T-helper 2 cell (primary cell): ENCODE measurements around the gene ATP13A2.
A peak's percentile ranks its signal among the peaks of the same experiment; 100 is the strongest.
"Not testable (repeated sequence)": the region's sequence is repeated elsewhere in the genome, so short reads cannot be mapped to it uniquely, and the experiment has no call there.

Source experiments
- DNase-seq, 5 experiments: peaks; one replicate each; pipeline versions ENCODE4 v3.0.0 to v3.0.0-alpha.2; 2012 to 2022

The ATP13A2 gene

DNA sequence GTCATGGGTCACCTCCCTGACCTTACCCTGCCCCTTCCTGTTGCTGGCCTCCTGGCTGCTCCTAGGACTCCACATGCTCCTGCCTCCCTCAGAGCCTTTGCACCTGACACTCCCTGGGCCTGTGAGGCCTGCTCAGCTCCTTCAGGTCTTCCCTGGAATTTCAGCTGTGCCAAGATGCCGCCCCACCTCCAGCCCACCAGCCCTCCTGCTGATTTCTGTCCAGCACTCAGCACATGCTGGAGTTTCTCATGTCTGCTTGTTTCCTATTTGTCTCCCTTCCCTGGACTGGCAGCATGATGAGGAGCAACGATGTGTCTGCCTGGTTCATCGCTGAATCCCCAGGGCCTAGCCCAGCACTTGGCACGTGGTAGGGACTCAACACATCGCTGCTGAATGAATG lies 34.4 kb downstream of the ATP13A2 start:
- no peak for DNase-seq

DNA sequence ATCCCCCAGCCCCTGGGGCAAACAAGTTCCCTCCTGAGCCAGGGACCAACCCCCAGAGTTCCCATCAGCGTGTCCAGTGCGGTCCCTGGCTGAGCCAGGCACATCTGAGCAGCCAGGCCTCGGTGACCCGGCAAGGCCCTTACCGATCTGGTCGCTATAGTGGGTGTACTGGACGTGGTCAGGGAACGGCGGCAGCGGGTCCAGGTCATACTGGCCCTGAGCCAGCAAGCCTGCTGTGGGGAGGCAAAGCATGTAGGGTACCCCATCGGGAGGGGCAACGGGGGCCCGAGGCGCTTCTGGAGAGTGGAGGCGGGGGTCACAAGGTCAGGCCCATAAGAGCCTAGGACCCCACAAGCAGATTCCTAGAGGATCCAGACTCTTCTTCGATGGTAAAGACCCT lies 34.8 kb downstream of the ATP13A2 start:
- DNase-seq, result no peak

DNA sequence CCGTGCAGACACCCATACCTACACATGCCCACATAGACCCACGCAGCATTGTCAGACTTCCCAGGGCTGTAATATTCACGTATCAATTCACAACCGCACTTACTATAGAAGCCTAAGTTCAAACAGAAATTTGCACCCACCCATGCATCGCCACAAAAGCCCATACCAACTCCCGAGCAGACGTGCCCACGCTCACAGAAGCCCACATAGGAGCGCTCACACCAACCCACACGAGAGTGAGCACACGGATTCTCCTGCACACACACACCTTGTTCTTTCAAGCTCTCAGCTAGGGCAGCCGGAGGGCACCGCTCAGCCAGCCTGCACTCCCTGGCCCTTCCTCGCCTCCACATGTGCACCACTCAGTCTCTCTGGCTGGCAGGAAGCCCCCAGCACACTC lies 35.9 kb downstream of the ATP13A2 start:
- DNase-seq, result no peak

DNA sequence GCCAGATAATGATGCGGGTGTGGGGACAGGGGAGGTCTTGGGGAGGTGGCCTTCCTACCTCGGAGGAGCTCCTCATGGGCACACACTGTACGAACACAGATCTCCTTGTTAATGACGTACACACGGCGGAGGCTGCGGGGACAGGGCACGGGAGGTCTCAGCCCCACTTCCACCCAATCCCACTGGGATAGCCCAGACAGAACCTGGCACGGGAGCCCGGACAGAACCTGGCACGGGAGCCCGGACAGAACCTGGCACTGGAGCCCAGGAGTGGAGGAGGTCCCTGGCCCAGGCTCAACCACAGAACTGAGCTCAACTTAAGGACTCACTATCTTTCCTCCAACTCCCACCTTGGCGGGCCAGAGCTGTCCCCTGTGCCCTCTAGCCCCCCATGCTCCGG lies 36.5 kb downstream of the ATP13A2 start:
- DNase-seq, result no peak

DNA sequence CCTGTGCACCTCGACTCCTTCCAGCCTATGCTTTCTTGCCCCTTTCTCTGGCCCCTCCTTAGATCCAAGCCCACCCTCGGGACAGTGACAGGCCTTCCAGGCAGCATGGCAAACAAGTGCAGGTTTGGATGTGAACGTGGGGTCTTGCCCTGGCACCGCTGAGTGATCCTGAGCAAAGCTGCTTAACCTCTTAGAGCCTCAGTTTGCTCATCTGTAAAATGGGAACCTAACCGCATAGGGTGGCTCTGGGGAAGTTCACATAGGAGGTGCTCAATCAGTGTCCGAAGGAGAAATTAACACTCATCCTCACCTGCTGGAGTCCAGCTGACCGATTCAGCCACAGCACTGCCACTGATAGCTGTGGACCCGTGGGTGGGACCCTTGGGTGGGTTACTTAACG lies 38.5 kb downstream of the ATP13A2 start:
- DNase-seq, result no peak

DNA sequence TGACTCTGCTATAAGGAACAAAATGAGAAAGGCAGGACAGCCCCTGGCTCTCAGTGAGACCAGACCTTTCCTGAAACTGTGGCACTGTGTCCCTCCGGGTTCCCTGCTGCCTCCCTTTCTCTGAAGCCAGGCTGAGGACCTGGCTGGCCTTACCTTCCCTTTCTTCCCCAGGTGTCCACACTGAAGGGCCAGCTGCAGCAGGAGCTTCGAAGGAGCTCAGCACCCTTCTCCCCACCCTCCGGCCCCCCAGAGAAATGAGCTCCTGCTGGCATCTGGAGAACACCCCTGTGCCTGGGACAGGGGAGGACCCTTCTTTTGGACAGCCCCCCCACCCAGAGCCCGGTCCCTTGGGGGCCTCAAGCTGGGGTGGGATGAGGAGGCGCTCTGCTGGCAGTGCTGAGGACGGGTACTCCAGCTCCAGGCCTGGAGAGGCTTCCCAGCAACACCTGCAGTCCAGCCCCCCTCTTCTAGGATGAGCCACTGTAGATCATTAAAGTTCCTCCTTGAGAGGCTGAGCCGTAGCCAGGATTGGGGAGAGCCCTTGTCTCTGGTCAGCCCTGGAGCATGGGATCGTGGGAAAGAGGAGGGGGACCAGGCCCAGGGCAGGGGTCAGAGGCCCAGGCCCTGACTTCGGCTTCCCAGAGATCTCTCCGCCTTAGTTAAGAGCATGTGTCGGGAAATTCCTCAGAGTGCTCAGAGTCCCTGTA lies 39.4 kb downstream of the ATP13A2 start:
- no peak for DNase-seq

DNA sequence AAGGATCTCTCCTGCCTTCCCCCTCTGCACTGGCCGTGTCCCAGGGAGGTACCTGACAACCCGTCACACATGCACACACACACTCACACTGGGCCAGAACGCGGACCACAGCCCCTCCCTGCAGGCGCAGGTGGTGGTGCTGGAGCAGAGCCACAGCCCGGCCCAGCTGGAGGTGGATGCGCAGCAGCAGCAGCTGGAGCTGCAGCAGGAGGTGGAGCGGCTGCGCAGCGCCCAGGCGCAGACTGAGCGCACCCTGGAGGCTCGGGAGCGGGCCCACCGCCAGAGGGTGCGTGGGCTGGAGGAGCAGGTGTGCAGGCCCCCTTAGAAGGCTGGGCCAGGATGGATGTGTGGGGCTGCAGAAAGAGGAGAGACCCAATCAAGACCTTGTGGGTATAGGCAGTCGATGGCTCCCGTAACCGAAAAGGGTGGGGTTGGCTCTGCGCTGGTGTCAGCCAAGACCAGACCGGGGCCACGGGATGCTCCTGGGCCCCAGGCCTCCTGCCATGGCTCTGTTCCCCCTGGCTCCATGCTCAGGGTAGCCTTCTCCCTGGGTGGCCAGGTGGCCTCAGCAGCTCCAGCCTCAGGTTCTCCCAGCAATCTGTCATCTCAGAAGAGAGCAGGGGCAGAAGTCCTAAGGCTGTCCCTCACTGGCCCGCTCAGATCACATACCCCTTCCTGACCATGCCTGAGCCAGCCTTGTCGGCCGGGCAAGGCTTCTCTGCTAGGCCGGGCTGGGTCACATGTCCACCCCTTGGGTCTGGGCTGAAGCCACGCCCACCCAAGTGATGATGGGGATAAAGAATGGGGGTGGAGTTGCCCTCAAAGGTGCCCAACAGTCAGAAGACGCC lies 40.2 kb downstream of the ATP13A2 start:
- no peak for DNase-seq

DNA sequence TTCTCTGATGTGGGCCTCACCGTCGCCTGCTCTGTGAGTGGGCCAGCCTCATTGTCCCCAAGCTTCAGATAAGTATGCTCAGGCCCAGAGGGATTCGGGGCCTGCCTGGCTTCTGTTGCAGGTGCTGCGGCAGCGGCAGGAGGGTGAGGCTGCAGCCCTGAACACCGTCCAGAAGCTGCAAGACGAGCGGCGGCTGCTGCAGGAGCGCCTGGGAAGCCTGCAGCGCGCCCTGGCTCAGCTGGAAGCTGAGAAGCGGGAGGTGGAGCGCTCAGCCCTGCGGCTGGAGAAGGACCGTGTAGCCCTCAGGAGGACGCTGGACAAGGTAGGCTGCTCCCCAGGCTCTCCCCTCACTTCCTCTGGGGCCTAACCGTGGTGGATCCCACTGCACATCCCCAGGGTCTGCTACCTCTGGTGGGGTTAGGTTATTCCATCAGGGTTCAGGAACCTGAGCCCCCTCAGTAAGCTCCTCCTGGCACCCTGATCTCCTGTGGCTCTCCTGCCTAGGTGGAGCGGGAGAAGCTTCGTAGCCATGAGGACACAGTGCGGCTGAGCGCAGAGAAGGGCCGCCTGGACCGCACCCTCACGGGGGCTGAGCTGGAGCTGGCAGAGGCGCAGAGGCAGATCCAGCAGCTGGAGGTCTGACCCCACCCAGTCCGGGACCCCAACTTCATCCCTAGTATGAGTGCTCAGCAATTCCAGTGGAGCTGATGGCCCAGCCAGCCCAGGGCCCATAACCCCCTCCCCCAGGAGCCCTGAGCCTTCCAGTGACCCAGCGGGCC lies 41.4 kb downstream of the ATP13A2 start:
- no peak for DNase-seq

DNA sequence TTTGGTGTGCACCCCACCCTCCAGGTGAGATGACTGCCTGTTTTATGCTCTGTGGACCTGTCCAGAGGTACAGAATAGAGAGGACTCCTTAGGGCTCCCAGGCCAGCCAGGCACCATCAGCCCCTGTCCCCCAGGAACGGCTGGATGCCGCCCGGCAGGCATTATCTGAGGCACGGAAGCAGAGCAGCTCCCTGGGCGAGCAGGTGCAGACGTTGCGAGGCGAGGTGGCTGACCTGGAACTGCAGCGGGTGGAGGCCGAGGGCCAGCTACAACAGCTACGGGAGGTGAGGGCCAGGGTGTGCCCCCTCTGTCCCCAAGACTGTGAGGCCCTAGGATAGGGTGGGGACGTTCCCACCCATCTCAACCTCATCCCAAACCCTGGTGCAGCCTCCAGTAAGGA lies 42.1 kb downstream of the ATP13A2 start:
- no peak for DNase-seq

DNA sequence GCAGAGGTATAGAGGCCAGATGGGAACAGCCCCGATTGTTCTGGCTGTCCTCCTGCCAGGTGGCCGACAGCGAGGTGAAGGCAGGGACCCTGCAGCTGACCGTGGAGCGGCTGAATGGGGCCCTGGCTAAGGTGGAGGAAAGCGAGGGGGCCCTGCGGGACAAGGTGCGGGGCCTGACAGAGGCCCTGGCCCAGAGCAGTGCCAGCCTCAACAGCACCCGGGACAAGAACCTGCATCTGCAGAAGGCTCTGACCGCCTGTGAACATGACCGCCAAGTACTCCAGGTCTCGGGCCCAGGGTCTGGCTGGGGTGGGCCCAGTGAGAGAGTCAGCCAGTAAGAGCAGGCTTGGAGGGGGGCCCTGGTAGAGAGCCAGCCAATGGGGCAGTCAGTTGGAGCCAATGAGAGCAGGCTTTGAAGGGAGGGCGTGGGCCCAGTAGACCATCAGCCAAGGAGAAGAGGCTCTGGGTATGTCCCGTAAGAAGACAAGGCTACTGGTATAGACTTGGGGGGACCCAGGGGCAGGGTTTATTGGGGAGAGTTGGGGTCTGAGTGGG lies 42.6 kb downstream of the ATP13A2 start:
- no peak for DNase-seq

DNA sequence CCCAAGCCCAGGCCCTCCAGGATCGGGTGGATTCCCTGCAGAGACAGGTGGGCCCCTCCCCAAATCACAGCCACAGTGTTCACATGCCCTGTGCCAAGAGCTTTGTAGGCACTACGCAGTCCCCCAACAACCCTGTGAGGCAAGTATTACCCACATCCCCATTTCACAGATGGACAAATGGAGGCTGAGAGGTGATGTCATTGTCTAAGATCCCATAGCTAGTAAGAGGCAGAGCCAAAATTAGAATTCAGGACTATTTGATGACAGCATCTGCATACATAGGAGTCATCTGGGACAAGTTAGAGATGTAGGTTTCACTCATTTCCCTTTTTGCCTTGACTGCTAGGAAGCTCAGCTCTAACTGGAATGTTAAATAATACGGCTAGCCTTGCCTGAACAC lies 43.4 kb downstream of the ATP13A2 start:
- DNase-seq, result no peak

DNA sequence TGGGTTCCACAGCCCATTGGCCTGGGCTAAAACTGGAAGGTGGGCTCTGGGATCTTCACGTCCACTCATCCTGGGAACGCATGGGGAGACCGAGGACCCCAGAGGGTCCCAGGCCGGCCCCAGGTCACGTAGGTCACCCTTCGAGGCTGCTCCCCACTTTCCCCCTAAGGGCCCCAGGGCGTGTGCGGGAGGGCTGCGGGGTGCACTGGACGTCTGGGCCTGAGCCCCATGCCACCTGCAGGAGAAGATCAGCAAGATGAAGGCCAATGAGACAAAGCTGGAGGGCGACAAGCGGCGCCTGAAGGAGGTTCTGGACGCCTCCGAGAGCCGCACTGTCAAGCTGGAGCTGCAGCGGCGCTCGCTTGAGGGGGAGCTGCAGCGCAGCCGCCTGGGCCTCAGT lies 43.8 kb downstream of the ATP13A2 start:
- no peak for DNase-seq

DNA sequence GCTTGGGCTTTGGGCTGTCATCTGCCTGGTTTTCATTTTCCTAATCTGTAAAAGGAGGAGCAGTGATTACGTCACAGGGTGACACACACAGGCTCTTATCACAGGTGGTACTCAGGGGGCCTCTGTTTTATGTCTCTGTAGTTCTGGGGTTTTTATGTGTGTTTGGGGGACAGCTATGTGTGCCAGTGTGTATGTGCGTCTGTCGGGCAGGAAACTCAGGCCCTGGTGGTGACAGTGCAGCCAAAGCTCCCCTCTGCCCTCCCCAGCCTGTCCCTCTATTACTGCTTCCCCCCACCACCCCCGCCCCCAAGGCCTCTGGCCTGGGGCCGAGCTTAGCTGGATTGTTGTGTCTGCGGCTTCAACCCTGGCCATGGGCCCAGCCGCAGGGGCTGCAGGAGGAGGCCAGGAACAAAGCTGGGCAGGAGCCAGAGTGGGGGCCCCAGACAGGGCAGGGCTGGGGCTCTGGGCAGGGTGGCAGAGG lies 44.6 kb downstream of the ATP13A2 start:
- no peak for DNase-seq

DNA sequence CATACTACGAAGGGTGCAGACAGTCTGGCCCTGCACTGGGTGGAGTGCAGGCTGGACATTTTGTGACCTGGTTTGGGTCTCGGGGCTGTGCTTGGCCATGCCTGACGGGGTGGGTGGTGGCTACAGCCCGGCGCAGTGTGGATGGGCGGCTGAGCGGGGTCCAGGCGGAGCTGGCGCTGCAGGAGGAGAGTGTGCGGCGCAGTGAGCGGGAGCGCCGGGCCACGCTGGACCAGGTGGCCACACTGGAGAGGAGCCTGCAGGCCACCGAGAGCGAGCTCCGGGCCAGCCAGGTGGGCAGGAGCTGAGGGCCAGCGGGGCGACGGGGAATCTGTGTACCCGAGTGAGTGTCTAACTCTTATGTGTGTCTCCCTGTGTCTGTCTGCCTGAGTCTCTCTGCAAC lies 45.4 kb downstream of the ATP13A2 start:
- no peak for DNase-seq

DNA sequence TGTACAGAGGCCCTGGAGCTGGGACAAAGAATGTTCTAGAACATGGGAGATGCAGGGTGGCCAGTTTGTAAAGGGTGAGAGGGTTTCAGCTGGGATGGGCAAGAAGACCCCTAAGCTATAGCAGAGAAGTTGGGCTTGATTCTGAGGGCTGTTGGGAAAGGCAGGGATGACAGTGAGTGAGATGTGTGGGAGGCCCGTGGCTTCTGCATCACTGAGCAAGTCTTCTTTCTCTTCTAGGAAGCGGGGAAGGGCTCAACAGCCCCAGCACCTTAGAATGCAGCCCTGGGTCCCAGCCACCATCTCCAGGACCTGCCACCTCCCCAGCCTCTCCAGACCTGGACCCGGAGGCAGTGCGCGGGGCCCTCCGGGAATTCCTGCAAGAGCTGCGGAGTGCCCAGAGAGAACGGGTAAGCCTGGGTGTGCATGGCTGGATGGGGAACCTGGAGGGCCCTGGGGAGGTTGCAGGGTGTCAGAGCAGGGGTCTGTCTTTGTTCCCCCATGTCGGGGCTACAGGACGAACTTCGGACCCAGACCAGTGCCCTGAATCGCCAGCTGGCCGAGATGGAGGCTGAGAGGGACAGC lies 46.2 kb downstream of the ATP13A2 start:
- no peak for DNase-seq

DNA sequence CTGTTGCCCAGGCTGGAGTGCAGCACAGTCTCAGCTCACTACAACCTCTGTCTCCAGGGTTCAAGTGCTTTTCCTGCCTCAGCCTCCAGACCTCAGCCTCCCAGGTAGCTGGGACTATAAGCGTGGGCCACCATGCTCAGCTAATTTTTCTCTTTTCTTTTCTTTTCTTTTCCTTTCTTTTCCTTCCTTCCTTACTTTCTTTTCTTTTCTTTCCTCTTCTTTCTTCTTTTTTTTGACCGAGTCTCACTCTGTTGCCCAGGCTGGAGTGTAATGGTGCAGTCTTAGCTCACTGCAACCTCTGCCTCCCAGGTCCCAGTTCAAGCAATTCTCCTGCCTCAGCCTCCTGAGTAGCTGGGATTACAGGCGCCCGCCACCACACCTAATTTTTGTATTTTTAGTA lies 47.6 kb downstream of the ATP13A2 start:
- not testable (repeated sequence) for DNase-seq

DNA sequence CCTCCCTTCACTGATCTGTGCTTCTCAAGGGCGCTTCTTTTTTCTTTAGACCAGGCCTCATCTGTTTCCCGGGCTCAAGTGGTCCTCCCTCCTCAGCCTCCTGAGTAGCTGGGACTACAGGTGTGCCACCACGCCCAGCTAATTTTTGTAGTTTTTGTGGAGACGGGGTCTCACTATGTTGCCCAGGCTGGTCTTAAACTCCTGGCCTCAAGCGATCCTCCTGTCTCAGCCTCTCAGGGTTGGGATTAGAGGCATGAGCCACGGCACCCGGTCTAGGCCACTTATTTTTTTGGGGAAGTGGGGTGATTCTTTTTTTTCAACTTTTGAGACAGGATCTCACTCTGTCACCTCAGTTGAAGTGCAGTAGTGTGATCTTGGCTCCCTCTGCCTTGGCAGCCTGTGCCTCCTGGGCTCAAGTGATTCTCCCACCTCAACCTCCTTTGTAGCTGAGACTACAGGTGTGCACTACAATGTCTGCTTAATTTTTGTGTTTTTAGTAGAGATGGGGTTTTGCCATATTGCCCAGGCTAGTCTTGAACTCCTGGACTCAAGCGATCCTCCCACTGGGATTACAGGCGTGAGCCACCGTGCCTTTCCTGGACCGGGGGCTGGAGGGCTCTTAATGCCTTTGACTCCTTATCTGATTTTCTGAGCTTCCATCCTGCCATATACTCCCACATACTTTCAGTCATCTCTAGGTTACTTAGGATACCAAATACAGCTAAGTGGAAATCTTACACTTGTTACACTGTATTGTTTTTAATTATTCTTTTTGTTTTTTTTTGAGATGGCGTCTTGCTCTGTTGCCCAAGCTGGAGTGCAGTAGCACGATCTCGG lies 50.2 kb downstream of the ATP13A2 start:
- DNase-seq, result no peak

DNA sequence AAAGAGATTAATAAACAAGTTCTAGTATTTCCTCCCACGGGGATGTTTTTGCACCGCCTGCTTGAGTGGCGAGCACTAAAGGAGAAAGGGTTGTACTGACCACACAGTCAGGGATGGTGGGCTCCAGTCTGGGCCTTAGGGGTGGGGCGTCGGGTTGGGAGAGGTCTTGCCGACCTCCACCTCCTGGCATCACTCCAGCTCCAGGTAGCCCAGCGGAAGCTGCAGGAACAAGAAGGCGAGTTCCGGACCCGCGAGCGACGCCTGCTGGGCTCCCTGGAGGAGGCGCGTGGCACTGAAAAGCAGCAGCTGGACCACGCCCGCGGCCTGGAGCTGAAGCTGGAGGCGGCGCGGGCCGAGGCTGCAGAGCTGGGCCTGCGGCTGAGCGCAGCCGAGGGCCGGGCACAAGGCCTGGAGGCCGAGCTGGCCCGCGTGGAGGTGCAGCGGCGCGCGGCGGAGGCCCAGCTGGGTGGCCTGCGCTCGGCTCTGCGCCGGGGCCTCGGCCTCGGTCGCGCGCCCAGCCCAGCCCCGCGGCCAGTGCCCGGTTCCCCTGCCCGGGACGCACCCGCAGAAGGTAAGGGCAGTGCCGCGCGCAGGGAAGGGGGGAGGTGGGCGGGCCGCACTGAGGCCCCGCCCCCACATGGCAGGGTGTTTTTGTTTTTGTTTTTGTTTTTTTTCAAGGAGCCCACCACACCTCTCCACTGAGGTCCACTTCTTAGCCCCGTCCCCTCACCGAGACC lies 51.0 kb downstream of the ATP13A2 start:
- DNase-seq, result peak; percentile 56 to 83 (median 69)

DNA sequence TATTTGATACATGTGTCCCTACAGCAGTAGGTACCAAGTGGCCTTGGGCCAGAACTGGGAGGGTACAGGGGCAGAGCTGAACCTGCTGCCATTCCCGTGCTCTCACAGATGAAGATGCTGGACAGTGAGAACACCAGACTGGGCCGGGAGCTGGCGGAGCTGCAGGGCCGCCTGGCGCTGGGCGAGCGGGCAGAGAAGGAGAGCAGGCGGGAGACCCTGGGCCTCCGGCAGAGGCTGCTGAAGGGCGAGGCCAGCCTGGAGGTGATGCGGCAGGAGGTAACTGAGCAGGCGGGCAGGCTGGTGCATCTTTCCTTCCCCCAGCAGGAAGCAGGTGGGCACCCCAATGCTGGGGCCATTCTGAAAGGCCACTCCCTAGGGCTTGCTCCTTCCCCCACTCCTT lies 53.3 kb downstream of the ATP13A2 start:
- DNase-seq, result no peak

DNA sequence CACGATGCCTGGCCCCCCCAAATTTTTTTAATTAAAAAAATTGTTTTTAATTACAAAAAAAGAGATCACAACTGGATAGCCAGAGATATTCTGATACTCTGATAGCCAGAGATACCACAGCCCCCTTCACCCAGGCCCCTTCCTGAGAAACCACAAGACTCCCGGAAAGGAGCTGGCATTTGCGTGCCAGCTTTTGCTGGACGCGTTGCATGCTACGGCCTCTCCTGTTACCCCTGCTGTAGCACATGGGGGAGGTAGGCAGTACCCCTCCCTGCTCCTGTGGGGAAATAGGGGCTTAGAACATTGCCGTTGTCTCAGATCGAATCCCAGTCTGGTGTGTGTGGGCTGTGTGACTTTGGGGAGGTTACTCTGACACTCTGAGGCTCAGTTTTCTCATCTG lies 54.0 kb downstream of the ATP13A2 start:
- DNase-seq, result no peak

DNA sequence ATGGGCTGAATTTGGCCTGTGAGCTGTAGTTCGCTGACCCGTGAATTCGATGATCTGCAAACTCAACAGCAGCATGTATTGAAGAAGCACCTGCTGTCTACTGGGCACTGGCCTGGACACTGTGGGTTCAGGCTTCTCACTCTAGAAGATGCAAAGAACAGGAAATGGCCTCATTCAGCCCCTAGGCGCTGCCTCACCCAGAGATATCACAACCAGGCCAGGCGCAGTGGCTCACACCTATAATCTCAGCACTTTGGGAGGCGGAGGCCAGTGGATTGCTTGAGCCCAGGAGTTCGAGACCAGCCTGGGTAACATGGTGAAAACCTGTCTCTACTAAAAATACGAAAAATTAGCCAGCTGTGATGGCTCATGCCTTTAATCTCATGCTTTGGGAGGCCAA lies 55.0 kb downstream of the ATP13A2 start:
- no peak for DNase-seq
